ENCODE results near the gene ROCK2. TPM values are rescaled to one million over a fixed set of nuclear protein-coding genes. Genes with fewer than 3 reads are reported as not detected.

Gene ROCK2
- total and polyA plus RNA-seq, 2 of the 13 experiments (the other 11 are each of a cell fraction or from before 2014, with no cell fraction given), result 38.1 to 119 TPM

DNA sequence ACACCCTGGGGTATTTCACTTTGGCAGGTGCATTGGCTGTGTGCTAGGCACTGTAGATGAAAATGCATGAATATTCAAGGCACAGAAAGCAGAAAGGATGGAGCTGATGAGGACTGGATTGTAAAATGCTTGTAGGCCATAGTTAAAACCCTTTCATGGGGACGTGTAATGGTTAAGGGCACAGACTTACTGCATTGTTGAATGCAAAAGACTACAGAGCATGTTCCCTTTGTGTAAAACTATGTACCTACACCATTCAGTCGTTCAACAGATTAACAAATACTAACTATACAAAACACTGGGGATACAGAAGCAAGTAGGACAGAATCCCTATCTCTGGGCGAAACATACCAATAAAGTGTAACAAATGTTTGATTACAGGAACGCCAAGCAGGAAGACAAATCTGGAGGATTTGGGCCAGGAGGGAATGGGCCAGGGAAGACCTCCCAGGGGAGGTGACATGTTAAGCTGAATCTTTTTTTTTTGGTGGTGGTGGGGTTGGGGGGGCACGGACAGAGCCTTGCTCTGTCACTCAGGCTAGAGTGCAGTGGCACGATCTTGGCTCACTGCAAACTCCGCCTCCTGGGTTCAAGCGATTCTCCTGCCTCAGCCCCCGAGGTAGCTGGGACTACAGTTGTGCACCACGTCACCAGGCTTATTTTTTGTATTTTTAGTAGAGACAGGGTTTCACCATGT is 19.6 kb upstream of the ROCK2 start (continued):
- TF ChIP-seq, protein P1, sequence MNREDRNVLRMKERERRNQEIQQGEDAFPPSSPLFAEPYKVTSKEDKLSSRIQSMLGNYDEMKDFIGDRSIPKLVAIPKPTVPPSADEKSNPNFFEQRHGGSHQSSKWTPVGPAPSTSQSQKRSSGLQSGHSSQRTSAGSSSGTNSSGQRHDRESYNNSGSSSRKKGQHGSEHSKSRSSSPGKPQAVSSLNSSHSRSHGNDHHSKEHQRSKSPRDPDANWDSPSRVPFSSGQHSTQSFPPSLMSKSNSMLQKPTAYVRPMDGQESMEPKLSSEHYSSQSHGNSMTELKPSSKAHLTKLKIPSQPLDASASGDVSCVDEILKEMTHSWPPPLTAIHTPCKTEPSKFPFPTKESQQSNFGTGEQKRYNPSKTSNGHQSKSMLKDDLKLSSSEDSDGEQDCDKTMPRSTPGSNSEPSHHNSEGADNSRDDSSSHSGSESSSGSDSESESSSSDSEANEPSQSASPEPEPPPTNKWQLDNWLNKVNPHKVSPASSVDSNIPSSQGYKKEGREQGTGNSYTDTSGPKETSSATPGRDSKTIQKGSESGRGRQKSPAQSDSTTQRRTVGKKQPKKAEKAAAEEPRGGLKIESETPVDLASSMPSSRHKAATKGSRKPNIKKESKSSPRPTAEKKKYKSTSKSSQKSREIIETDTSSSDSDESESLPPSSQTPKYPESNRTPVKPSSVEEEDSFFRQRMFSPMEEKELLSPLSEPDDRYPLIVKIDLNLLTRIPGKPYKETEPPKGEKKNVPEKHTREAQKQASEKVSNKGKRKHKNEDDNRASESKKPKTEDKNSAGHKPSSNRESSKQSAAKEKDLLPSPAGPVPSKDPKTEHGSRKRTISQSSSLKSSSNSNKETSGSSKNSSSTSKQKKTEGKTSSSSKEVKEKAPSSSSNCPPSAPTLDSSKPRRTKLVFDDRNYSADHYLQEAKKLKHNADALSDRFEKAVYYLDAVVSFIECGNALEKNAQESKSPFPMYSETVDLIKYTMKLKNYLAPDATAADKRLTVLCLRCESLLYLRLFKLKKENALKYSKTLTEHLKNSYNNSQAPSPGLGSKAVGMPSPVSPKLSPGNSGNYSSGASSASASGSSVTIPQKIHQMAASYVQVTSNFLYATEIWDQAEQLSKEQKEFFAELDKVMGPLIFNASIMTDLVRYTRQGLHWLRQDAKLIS (CRISPR knock-in tag; IDR thresholded peaks at IDR 0.05), result 0 out of 2 replicates have a peak, but pooled peaks have one; percentile 43
- TF ChIP-seq SP4 (CRISPR knock-in tag; IDR thresholded peaks at IDR 0.05) (no peak), SAP130 (CRISPR knock-in tag; IDR thresholded peaks at IDR 0.05; ENCODE audit: low read depth) (peak; percentile 64), CCDC6 (CRISPR knock-in tag; IDR thresholded peaks at IDR 0.05) (no peak), IRF2 (CRISPR knock-in tag; IDR thresholded peaks at IDR 0.05) (no peak), KDM5A (IDR thresholded peaks at IDR 0.05; ENCODE audit: borderline replicate concordance, low read length) (no peak), MIER2 (CRISPR knock-in tag; IDR thresholded peaks at IDR 0.05) (no peak), PITX1 (CRISPR knock-in tag; IDR thresholded peaks at IDR 0.05) (peak; percentile 27; the same call in 1 of the 2 replicates), ZNF251 (CRISPR knock-in tag; IDR thresholded peaks at IDR 0.05) (no peak), ZNF501 (CRISPR knock-in tag; IDR thresholded peaks at IDR 0.05) (0 out of 2 replicates have a peak, but pooled peaks have one; percentile 5), PHF20 (CRISPR knock-in tag; IDR thresholded peaks at IDR 0.05) (peak; percentile 26; the same call in 1 of the 2 replicates), PHF8 (CRISPR knock-in tag; IDR thresholded peaks at IDR 0.05) (no peak), ZNF546 (CRISPR knock-in tag; conservative IDR thresholded peaks at IDR 0.05) (no peak)
- TF ChIP-seq, protein P2, sequence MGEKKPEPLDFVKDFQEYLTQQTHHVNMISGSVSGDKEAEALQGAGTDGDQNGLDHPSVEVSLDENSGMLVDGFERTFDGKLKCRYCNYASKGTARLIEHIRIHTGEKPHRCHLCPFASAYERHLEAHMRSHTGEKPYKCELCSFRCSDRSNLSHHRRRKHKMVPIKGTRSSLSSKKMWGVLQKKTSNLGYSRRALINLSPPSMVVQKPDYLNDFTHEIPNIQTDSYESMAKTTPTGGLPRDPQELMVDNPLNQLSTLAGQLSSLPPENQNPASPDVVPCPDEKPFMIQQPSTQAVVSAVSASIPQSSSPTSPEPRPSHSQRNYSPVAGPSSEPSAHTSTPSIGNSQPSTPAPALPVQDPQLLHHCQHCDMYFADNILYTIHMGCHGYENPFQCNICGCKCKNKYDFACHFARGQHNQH (CRISPR knock-in tag; IDR thresholded peaks at IDR 0.05), result peak; percentile 20; the same call in 1 of the 2 replicates
- TF ChIP-seq, protein P3, sequence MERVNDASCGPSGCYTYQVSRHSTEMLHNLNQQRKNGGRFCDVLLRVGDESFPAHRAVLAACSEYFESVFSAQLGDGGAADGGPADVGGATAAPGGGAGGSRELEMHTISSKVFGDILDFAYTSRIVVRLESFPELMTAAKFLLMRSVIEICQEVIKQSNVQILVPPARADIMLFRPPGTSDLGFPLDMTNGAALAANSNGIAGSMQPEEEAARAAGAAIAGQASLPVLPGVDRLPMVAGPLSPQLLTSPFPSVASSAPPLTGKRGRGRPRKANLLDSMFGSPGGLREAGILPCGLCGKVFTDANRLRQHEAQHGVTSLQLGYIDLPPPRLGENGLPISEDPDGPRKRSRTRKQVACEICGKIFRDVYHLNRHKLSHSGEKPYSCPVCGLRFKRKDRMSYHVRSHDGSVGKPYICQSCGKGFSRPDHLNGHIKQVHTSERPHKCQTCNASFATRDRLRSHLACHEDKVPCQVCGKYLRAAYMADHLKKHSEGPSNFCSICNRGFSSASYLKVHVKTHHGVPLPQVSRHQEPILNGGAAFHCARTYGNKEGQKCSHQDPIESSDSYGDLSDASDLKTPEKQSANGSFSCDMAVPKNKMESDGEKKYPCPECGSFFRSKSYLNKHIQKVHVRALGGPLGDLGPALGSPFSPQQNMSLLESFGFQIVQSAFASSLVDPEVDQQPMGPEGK (CRISPR knock-in tag; IDR thresholded peaks at IDR 0.05), result peak; percentile 87
- TF ChIP-seq, protein P4, sequence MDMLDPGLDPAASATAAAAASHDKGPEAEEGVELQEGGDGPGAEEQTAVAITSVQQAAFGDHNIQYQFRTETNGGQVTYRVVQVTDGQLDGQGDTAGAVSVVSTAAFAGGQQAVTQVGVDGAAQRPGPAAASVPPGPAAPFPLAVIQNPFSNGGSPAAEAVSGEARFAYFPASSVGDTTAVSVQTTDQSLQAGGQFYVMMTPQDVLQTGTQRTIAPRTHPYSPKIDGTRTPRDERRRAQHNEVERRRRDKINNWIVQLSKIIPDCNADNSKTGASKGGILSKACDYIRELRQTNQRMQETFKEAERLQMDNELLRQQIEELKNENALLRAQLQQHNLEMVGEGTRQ (IDR thresholded peaks at IDR 0.05; ENCODE audit: low read depth, low read length), result no peak
- TF ChIP-seq, protein P4 (CRISPR knock-in tag; IDR thresholded peaks at IDR 0.05; ENCODE audit: borderline replicate concordance), result no peak; the same call in 1 of the 2 replicates
- TF ChIP-seq, protein P5, sequence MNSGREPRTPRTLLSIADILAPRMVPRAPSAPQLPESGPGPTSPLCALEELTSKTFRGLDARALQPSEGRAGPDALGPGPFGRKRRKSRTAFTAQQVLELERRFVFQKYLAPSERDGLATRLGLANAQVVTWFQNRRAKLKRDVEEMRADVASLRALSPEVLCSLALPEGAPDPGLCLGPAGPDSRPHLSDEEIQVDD (CRISPR knock-in tag; IDR thresholded peaks at IDR 0.05; ENCODE audit: borderline replicate concordance), result no peak

Measured in HepG2 (cell line).